ENCODE data around the gene GMNN.
"Not testable (repeated sequence)": the region's sequence is repeated elsewhere in the genome, so short reads cannot be mapped to it uniquely, and the experiment has no call there.

- TF ChIP-seq EZH2phosphoT487 (conservative IDR thresholded peaks at IDR 0.05; ENCODE audit: low read length); CTCF (IDR thresholded peaks at IDR 0.05; ENCODE audit: insufficient read depth, low read length, poor library complexity, severe bottlenecking): not testable (repeated sequence)
These were observed 23.9 kb upstream of the GMNN start for GRCh38 chr6:24750878-24751277.
